Measurements from ENCODE around the gene TRMT11.
"Not testable (repeated sequence)": the region's sequence is repeated elsewhere in the genome, so short reads cannot be mapped to it uniquely, and the experiment has no call there.

Gene TRMT11

DNA sequence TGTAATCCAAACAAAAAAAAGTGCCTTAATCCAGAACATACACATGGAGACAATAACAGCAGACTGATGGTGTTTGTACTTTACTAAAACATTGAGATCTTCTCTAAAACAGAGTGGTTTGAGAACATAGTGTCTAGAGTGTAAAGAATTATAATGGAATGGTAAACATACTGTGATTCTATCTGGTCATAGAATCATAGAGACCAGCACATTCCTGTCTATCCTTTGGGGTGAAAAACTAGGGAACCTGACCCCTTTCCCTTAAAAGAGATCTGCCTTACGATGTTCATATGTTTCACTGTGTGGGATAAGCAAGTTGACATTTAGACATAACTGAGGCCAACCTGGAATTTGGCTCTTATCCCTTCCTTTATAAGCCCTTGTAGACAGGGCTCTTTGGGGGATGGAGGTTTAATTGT lies 55.7 kb downstream of the TRMT11 start:
- no peak for DNase-seq (ENCODE audit: low read depth, low spot score)

DNA sequence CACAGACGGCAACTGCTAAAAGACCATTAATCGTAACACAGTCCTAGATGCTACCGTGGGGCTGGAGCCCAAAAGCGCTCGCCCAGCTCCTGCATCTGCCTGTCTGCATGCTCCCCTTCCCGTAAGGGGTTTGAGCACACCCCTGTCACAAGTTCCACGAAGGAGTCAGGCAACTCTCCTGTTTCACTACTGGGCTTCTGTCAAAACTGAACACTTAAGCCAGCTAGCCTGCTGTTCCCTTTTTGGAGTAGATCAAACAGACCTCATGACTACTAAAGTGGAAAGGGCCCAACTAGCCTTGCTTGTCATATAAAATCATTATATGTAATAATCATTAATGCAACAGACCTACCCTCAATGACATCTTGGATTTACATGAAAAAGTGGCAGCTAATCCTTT lies 61.3 kb downstream of the TRMT11 start:
- DNase-seq (ENCODE audit: low read depth, low spot score) = no peak

DNA sequence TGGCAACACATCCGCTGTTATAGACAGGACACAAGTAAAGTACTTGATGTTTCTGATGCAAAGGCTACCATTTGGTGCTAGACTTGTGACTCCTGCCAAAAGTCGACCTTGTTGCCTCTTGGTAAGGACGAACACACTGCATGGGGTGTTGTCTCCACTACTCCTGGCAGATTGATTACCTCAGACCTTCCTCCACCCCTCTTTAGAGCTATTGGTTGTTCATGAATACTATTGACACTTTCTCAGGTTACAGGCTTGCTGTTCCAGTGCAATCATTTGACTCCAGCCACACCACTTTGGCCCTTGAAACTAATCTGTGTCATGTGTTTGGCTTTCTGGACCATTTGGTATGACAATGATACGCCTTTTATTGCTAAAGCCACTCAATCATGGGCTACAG lies 62.3 kb downstream of the TRMT11 start:
- DNase-seq (ENCODE audit: low read depth, low spot score) = no peak

DNA sequence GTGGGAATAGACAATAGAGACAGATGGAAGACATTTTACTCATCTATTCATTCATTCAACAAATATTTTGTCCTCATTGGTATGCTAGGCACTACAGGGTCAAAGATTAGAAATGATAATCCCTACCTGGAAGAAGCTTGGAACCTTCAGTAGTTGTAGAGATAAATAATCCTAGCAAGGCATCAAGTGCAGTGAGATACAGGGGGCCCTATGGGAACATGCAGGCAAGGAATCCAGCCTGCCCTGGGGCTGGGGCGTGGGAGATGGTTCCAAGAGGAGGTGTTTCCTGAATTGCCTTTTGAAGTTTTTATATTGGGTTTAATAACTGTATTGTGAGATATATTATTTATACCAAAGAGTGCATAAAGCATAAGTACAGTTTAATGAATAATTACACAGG lies 64.5 kb downstream of the TRMT11 start:
- DNase-seq (ENCODE audit: low read depth, low spot score) = no peak

DNA sequence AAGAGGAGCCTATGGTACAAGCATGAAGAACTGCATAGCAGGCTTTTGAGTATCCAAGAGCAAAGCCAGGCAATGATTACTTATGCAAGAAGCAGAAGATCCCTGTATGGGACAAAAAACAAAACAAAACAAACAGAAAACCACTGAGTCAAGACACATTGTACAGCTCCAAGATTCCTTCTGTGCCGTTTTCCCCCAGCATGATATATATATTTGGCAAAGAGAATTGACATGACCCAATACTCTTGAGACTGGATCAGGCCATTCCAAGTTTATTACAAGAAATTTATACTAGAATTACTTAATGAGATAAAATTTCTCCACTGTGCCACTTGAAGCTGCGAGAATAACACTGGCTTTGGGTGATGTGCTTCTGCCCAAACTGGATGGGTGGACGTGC lies 65.5 kb downstream of the TRMT11 start:
- DNase-seq (ENCODE audit: low read depth, low spot score) = no peak

DNA sequence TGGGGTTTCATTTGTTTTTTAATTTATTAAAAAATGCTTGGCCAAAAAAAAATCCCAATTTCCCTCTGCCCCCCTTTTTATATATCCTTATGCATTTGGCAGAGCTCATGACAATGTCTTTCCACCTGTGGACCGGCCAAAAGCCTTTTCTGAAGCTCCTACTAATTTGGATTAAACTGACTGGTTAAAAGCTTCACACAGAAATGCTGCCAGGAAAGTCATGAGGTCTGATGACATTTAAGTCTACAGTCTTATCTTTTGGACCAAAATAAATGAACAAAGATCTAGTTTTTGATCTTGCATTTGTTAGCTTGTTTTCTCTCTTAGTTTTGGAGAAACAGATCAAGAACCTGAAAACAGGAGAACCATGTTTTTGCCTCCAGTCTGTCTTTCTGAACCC lies 66.1 kb downstream of the TRMT11 start:
- DNase-seq (ENCODE audit: low read depth, low spot score) = no peak

DNA sequence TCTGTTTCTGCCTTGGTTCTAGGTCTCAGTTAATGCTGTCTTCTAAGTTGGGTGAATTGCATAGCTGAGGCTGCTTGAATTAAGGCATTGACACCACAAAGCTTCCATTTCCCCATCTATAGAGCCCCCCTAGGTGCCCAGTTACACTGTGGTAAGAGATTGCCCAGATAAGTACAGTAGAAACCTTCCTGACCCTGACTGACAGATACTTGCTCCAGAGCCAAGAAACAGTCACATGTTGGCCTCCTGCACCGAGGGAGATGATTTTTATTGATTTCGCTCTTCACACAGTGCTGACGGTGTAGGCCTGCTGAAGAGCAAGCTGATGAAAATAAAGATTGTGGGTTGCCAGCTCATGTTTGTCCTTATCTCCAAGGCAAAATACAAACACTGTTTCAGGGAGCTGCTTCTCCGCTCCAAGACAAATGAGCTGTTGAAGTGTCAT lies 67.9 kb downstream of the TRMT11 start:
- DNase-seq (ENCODE audit: low read depth, low spot score) = no peak

DNA sequence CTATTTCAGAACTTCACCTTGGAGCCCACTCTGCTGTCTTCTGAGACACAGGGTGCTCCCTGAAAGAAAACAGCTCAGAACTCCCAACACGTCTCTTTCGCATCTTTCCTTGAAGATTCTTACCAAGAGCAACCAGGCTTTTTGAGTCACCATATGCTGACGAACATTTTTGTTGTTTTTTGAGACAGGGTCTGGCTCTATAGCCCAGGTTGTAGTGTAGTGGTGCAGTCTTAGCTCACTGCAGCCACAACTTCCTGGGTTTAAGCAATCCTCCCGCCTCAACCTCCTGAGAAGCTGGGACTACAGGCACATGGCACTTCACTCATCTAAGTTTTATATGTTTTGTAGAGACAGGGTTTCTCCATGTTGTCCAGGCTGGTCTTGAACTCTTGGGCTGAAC lies 68.5 kb downstream of the TRMT11 start:
- DNase-seq (ENCODE audit: low read depth, low spot score) = no peak

DNA sequence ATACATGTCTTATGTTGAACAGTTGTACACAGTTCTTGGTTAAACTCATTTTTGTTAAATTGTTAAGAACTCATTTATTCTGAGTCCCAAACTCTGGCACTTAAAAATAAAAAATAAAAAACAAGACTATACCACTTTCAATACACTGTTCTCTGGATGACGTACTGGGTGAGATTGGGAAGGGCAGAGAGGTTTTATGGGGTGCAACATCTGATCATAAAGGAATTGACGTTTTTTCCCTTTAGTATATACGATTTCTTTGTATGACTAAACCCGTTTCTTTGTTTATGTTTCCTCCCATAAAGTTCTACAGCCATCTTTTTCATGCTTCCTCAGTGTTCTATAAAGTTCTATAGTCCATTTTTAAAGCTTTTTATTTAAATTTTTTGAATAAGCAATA lies 69.1 kb downstream of the TRMT11 start:
- DNase-seq (ENCODE audit: low read depth, low spot score) = no peak

DNA sequence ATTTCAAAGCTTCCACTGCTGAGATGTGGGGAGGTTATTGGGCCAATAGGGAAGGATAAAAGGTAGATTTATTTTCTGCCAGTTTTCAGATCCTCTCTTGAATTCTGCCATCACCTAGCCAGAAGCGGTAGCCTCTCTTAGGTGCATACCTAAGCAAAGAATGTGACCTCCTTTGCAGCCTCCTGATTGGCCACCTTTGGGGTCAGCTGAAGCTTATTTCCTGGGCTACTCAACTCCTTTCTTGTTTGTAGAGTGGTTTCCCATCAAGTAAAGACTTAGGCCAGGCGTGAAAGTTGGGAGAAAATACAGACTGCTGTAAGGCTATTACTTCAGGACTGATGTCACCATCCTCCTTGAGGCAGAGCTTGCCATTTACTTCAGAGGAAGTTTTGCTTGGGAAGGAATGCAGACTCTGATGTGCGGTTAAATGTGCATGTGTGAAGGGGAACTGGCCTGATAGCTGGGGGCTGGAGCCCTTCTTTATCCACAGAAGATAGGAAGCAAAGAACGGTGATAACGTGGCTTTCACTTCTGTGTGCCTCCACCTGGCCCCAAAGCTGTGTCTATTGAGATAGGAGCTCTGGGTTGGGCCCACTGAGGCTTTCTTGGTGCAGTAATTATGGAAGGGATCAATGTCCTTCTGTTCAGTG lies 70.1 kb downstream of the TRMT11 start:
- DNase-seq (ENCODE audit: low read depth, low spot score) = no peak

DNA sequence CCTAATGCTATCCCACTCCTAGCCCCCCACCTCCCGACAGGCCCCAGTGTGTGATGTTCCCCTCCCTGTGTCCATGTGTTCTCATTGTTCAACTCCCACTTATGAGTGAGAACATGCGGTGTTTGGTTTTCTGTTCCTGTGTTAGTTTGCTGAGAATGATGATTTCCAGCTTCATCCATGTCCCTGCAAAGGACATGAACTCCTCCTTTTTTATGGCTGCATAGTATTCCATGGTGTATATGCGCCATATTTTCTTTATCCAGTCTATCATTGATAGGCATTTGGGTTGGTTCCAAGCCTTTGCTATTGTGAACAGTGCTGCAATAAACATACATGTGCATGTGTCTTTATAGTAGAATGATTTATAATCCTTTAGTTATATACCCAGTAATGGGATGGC lies 71.7 kb downstream of the TRMT11 start:
- DNase-seq (ENCODE audit: low read depth, low spot score) = not testable (repeated sequence)

DNA sequence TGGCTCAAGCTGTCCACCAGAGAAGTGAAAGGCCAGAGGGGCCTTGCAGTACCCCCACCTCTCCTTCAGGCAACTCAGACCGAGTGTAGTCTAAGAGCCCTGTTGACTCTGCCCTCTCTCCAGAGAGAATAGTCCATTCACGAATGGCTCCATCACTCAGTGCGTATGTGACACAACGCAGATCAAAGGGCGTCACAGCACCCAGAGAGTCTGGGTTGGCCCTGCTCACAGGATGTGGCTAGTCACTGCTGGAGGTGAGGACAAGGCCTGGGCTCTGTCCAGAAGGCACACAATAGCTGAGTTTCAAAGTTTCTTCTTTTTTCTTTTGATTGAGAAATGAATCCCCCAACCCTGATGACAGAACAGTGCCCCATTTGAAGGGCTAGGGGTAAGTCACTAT lies 74.1 kb downstream of the TRMT11 start:
- no peak for DNase-seq (ENCODE audit: low read depth, low spot score)

DNA sequence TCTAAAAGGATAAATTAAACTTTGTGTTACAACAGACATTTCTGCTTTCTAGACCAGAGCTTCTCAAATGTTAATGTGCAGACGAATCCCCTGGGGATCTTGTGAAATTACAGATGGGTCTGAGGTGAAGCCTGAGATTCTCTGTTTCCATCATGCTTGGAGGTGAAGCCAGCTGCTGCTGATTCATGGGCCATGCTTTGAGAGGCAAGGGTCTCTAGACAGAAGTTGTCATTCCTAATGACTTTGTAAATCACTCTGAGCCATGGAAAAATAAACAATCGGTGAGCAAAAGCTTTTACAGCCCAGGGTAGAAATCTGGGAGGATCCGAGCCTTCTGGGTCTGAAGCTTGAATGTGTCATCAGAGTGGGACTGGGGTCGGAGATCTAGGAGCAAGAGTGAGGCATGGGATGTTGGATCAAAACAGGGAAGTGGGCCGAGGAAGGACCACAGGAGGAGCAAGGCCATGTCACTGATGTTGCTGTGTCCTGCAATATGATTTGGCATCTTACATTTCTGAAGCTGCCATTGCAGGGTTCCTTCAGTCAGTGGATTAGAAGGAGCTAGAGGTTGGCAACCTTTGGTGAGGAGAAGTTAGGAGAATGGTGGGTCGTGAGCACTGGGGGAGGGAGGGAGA lies 77.3 kb downstream of the TRMT11 start:
- no peak for DNase-seq (ENCODE audit: low read depth, low spot score)

DNA sequence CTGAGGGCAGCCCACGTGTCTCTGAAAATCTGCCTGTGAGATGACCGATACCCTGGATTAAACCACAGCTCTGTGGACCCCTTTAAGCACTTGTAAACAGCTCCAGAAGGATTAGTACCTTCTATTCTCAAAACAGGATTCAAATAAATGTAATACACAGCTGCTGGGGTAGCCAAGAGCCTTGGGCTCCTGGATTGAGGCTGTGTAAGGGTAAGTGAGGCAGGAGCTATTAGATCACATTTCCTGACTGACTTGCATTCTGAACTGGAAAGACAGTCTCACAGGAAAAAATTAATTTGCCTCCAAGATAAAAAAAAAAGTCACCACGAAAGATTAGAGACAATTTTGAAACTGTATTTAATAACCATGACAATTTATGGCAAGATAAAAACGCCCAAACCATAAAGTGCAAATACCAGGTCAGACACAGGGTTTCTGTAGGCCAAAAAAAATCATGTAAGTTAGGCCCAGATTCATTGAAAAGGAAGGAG lies 78.0 kb downstream of the TRMT11 start:
- DNase-seq (ENCODE audit: low read depth, low spot score) = no peak

DNA sequence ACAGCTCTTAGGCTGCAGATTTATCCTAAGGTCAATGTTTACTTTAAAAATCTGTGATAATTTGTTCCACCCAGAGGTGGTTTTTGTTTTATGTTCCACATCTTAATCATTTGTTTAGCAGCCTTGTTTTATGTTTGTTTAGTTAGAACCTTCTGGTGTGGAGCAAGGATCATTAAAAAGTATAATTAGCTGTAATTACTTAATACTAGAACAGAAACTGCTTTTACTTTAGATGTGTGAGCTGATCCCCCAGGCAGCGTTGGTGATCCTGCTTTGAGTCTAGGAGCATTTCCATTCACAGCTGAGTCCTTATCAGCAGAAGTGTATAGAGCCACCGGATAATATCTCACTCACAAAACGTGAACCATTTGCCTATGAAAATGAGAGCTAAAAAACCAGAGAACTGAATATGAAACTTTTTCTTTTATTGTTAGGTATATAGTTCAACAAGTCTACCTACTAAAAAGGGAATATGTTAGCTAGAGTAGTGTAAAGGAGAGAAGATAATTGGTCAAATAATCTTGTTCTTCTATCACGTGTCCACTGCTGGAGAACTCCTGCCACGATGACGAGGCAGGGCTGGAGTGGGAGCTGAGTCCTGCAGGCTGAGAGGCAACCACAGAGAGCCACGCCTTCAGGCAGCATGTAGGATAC lies 78.5 kb downstream of the TRMT11 start:
- no peak for DNase-seq (ENCODE audit: low read depth, low spot score)

DNA sequence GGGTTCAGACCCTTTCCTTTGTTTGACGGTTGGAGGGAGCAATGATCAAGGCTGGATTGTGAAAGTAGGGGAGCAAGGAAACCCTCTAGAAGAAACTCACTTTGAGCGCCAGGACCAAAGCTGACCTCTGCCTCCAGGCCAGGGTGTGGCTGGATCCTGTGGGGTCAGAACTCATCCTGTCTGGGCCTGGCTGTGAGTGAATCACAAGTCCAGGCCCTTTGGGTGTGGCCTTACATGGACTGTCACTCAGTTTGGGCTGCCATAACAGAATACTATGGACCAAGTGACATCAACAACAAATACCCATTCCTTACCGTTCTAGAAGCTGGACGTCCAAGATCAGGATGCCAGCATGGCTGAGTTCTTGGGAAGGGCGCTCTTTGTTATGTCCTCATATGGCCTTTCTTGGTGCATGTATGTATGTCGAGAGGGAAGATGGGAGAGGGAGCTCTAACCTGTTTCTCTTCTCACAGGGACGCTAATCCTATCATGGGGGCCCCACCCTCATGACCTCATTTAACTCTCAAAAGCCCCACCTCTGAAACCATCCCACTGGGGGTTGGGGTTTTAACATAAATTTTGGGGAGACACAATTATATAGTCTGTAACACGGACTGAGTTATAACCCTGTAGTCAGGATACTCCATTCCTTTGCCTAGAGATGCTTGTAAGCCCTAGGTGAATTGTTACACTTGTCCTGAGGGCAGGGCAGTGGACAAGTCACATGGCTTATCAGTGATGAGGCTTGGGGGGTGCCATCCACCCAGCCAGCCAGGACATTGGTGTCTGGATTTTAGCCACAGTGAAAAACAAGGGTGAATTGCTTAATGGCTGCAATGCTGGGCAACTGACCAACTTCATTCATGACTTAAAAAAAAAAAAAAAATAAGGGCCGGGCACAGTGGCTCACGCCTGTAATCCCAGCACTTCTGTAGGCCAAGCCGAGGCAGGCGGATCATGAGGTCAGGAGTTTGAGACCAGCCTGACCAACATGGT lies 80.0 kb downstream of the TRMT11 start:
- DNase-seq (ENCODE audit: low read depth, low spot score) = no peak

DNA sequence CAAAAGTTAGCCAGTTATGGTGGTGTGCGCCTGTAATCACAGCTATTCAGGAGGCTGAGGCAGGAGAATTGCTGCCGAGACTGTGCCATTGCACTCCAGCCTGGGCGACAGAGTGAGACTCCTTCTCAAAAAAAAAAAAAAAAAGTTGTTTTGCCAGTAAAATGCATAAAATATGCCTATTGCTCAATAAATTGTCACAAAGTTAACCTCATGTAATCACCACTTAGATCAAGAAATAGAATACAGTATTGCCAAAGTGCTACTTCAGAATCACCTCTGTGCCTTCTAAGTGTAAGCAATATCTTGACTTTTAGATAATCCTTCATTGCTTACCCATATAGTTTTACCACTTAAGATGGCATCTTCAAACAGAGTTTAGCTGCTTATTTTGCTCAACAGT lies 80.7 kb downstream of the TRMT11 start:
- no peak for DNase-seq (ENCODE audit: low read depth, low spot score)

DNA sequence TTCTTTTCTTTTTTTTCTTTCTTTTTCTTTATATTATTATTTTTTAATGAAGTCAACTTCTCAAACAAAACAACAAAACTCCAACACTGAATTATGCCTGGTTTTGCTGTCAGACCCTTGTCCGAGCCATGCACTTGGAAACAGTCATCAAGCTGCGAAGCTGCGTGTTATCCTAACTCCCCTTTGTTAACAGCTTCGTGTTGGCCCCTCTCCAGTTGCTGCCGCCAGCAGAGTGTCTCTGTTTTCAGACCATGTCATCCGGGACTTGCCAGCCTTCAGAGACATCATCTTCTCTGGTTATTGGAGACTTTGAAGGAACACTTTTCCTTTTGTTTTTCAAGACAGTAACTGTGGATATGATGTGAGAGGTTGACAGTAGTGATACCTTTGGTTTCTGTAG lies 83.1 kb downstream of the TRMT11 start:
- DNase-seq (ENCODE audit: low read depth, low spot score) = no peak

DNA sequence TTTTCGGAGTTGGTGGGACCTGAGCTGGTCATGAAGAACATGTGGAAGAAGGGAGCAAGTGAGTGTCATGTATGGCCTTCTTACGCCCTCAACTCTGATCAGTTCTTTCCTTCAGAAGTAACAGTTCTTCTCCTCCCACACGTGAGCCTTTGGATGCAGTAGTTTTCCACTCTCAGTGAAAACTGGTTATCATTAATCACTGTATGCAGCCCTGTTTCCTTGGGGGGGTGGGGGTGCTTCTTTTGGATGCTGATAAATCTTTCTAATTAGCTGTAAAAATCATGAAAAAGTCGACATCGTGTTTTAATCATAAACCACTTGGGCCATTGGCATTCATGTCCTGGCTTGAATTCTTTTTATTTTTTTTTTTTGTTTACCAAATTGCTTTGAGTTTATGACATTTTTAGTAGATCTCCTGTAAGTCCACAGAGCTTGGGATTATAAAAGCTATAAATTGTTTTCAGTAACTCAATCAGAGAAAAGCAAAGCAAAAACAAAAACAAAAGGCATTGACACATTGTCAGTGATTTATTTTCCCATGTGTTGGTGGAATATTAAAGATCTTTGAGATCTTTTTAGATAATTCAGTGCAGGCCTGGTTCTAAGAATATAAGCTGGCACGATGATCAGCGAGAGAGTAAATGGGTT lies 84.8 kb downstream of the TRMT11 start:
- DNase-seq (ENCODE audit: low read depth, low spot score) = no peak

DNA sequence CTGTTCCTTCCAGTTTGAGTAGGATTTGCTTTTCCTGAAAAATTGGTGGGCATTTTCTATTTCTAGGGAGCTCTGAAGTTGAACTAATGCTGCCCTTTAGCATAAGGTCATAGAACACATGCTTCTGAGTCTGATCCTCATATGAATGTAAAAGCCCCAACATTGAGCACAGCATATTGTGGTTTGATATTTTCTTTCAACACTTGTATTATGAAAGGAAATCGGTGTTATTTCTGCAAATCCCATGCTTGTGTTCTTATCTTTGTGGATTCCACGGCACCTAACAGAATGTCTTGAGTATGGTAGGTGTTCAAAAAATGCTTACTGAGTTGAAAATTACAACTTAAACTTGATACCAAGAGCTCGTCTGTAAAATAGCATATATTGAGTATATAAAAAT lies 85.8 kb downstream of the TRMT11 start:
- DNase-seq (ENCODE audit: low read depth, low spot score) = no peak

DNA sequence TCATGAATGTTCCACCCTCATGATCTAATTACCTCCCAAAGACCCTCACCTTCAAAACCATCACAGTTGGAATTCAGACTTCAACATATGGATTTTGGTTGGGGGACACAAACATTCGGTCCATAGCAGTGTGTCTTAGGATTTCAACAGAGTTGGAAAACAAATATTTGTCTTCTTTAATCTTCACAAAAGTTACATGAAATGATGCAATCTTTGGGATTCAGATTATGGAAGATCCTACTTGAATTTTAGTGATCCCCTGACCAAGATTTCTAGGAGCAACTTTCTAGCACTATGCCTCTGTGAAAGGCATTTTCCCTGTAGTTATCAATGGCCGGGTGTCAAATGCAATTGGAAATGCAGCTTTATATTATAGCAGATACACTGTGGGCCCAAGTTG lies 86.5 kb downstream of the TRMT11 start:
- DNase-seq (ENCODE audit: low read depth, low spot score) = no peak

Measured in activated CD4-positive, CD25-positive, alpha-beta regulatory T cell treated with anti-CD3 and anti-CD28 coated beads, Interleukin-2, amount 50 U/mL, for 16 hours (primary cell).